Measurements from ENCODE around the gene CARF.
"Not testable (repeated sequence)": the region's sequence is repeated elsewhere in the genome, so short reads cannot be mapped to it uniquely, and the experiment has no call there.

The CARF gene

DNA sequence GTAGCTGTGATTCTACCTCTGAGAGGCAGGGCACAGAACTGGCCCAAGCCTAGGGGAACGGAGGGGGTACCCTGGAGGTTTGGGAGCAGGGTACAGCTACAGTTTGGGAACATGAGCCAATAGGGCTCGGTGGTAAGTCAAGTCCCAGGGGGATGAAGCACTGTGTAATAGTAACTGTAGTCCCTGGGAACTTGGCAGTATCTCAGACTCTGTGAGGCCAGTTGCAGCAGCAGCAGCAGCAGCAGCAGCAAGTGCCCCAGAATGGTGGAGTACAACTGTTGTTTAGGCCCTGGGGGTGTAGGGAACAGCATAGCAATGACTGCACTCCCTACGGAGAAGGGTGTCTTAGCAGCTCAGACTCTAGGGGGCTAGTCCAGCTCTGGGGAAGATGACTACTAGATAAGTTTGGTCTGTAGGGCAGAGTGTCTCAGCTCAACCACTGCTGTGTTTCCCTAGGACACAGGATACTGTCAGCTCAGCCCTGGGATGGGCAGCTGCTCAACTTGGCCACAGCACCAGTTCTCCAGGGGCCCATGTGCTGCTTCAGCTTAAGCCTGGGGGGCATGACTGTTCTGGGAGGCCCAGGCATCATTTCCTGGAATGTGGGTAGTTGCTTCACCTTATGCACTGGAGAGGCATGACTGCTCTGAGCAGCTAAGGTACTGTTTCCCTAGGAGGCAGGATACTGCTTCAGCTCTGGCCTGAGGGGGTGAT, 20.5 kb downstream of the CARF start:
- no peak overlapping the region for H3K27ac ChIP-seq
- no peak overlapping the region for H3K4me3 ChIP-seq

DNA sequence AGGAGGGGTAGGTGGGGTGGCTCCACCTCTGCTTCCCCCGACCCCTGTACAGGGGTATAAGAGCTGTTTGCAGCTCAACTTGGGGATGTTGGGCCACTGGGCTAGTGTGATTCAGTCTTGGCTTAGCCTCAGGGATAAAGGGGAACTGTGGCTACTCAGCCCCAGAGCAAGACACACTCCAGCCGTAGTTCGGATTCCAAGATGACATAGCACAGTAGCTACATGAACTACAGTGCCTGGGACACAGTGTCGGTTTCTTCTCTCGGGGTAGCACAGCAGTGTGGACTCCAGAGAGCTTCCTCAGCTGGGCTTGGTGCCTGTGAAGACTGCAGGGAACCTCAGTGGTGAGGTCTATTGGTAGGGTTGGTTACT, 21.1 kb downstream of the CARF start:
- H3K4me3 ChIP-seq, result no peak overlapping the region
- no peak overlapping the region for H3K27ac ChIP-seq

- no peak overlapping the region for H3K27ac ChIP-seq
- H3K4me3 ChIP-seq, result no peak overlapping the region
Observed at GRCh38 chr2:202933958-202934357, 21.9 kb downstream of the CARF start.

DNA sequence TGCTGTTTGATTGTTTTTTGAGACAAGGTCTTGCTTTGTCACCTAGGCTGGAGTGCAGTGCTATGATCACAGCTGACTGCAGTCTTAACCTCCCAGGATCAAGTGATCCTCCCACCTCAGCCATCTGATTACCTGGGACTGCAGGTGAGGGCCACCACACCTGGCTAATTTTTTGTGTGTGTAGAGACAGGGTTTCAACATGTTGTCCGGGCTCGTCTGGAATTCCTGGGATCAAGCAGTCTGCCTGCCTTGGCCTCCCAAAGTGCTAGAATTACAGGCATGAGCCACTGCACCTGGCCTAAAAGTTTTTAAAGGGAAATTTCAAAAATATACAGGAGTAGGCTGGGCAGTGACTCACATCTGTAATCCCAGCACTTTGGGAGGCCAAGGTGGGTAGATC, 22.4 kb downstream of the CARF start:
- Histone ChIP-seq H3K27ac (no peak overlapping the region), H3K4me3 (no peak overlapping the region)

DNA sequence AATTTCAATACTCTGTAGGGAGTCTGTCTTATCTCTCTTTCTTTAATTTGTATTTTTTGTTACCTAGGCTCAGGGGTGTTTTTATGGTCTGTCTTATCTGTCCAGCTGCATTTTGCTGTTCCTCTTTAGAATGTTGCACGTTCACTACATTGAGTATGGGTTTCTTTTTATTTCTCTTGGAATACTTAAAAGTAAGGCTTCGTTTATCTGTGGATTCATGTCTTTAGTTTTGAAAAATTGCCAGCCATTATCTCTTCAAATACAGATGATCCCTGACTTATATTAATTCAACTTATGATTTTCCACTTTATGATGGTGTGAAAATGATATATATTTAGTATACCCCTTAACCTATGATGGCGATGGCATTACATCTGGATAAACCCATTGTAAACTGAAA, 26.9 kb downstream of the CARF start:
- Histone ChIP-seq H3K27ac (no peak overlapping the region), H3K4me3 (no peak overlapping the region)

DNA sequence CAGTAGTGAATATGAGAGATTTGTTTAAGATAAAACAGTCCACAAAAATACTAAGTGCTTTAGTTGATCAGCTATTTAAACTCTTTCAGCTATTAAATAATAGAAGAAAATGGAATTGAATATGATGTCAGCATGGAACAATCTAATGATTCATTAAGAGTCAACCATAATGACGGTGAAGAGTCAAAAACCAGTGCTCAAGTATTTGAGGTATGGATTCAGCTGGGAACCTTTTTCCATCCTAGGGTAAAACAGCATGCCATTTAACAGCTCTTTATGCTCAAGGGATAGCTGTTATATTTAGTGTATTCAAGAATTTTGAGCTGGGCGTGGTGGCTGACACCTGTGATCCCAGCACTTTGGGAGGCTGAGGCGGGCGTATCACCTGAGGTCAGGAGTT, 29.7 kb downstream of the CARF start:
- Histone ChIP-seq H3K27ac (no peak overlapping the region), H3K4me3 (no peak overlapping the region)

DNA sequence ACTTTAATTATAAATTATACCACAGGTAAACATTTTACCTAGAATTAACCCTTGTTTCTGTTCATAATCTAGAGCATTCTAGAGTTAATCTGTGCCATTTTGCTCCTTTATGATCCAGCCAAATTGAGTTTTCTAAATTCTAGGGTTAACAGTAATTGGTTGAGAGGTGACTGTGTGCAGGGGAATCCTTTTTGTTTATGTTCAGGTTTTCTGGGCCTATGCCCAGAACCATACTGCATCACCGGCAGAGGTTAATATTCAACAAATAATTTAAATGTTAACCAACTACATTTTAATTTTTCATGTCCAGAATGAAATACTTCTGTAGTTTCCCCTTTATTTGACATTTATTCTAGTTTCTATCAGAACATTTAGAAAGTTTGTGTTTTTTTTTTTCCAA, 32.3 kb downstream of the CARF start:
- Histone ChIP-seq H3K27ac (no peak overlapping the region), H3K4me3 (no peak overlapping the region)

GRCh38 chr2:202944816-202945215, 32.7 kb downstream of the CARF start:
- Histone ChIP-seq H3K27ac (no peak overlapping the region), H3K4me3 (no peak overlapping the region)

GRCh38 chr2:202945497-202945896, 33.4 kb downstream of the CARF start:
- H3K27ac ChIP-seq, result no peak overlapping the region
- H3K4me3 ChIP-seq, result no peak overlapping the region

- not testable (repeated sequence) for H3K4me3 ChIP-seq, H3K27ac ChIP-seq
Observed at GRCh38 chr2:202949333-202949732, 37.3 kb downstream of the CARF start.

DNA sequence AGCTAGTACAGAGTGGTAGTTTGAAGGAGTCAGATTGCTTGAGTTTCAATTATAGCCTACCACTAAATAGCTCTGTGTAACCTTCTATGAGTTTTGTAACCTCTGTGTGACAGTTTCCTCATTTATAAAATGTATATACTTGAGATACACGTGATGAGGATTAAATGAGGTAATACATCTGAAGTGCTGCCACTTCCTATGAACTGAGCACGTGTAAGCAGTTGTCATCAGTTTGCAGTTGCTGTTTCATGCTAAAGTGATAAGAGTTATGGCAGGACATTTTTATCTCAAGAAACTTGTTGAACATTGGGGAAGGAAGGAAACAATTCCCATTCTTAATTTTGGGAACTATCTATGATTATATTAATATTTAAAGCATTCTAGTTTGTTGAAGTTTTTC, 38.5 kb downstream of the CARF start:
- no peak overlapping the region for H3K4me3 ChIP-seq

DNA sequence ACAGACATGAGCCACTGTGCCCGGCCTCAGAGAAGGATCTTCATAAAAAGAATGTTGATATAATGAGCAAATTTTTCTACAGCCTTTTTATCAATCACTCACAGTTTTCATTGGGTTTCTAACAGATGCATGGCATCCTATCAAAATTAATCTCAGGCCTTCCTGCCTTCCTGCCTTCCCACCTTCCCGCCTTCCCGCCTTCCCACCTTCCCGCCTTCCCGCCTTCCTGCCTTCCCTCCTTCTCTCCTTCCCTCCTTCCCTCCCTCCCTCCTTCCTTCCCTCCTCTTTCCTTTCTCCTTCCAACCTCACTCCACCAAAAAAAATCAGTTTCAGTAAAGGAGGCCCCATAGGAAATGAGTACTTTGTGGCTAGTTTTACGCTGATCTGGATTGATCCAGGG, 48.4 kb downstream of the CARF start:
- no peak overlapping the region for H3K27ac ChIP-seq
- H3K4me3 ChIP-seq, result no peak overlapping the region

More for the DNA sequence above, 38.5 kb downstream of the CARF start:
- H3K27ac ChIP-seq, result no peak overlapping the region

GRCh38 chr2:202963712-202964111, 51.6 kb downstream of the CARF start:
- Histone ChIP-seq H3K27ac (no peak overlapping the region), H3K4me3 (no peak overlapping the region)

DNA sequence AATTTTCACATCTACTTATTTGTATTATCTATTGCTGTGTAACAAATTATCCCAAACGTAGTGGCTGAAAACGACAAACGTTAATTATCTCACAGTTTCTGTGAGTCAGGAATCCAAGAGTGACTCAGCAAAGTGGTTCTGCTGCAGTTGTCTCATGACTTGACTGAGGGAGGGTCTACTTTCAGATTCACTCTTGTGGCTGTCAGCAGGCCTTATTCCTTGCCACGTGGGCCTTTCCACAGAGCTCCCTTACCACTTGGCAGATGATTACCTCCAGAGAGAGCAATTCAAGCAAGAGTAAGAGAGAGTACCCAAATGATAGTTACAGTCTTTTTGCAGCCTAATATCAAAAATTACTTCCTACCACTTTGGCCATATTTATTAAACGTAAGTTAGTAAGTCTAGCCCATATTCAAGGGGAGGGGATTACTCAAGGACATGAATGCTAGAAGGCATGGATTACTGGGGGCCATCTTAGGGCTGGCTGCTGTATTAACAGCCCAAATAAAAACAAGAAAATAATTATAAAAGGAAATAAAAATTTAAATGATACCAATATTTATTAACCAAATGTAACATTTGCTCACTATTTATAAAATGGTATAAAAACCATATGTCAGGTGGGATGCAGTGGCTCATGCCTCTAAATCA, 53.9 kb downstream of the CARF start:
- no peak overlapping the region for H3K4me3 ChIP-seq
- no peak overlapping the region for H3K27ac ChIP-seq

GRCh38 chr2:202969404-202969803, 57.3 kb downstream of the CARF start:
- not testable (repeated sequence) for H3K27ac ChIP-seq, H3K4me3 ChIP-seq

DNA sequence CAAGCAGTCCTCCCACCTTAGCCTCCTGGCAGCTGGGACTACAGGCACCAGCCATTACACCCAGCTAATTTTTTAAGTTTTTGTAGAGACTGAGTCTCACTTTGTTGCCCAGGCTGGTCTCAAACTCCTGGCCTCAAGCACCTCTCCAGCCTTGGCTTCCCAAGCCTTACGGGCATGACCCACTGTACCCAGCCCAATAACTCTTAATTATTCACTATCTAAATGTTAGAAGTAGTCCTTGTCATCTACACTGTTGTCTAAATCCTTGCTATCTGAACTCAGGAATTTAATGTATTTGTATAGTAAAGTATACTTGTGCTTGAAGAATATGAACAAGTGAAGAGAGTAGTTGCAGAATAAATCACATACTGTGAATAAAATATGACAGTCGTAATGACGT, 64.7 kb downstream of the CARF start:
- H3K27ac ChIP-seq, result no peak overlapping the region
- no peak overlapping the region for H3K4me3 ChIP-seq

- Histone ChIP-seq H3K27ac (no peak overlapping the region), H3K4me3 (no peak overlapping the region)
Observed at GRCh38 chr2:202982779-202983491, 70.9 kb downstream of the CARF start.

DNA sequence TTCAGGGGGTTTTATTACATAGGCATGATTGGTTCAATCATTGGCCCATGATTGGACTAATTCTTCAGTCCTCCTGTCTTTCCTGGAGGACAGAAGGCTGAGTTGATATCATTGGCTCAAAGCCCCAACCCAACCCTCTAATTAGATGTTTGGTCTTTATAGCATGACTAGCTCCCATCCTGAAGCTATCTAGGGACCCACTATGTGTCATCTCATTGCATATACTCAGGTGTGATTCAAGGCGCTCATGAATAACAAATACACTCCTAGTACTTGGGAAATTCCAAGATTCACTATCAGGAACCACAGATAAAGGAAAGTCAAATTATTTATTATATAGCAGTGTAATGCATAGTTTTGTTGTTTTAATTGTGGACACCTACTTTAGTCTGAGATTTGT, 77.7 kb downstream of the CARF start:
- H3K27ac ChIP-seq, result no peak overlapping the region

GRCh38 chr2:202990501-202990900, 78.4 kb downstream of the CARF start:
- no peak overlapping the region for H3K27ac ChIP-seq
- H3K4me3 ChIP-seq, result no peak overlapping the region

More for the DNA sequence above, 77.7 kb downstream of the CARF start:
- H3K4me3 ChIP-seq, result no peak overlapping the region

- H3K4me3 ChIP-seq, H3K27ac ChIP-seq: not testable (repeated sequence)
Observed at GRCh38 chr2:202997113-202997512, 85.0 kb downstream of the CARF start.
